ENCODE data around the gene CD93. TPM values are rescaled to one million over a fixed set of nuclear protein-coding genes. Genes with fewer than 3 reads are reported as not detected.

Gene CD93
- total and polyA plus RNA-seq, 12 donors, result 12.7 to 85.0 (median 35.2) TPM

- H3K27ac ChIP-seq, result no peak overlapping the region
- 86% methylated on average over 4 of the region's 4 CpGs for WGBS, 2 donors
- TF ChIP-seq CTCF (IDR thresholded peaks at IDR 0.05), result no peak
- intact Hi-C loops (cut with DNase I), result loop anchor here in 1 of 10 donors (10.0 kb wide), 1 partner anchor 53 kb away; no protein-coding TSS in a partner anchor
- no peaks in the 10 kb centered on the region for H3K36me3 ChIP-seq
- H3K27me3 ChIP-seq, result no peaks in the 10 kb centered on the region
- DNase-seq (no peak), ATAC-seq (no peak)
- peaks cover 0 to 20% (median 0%) of the 10 kb centered on the region in 9 donors for H3K4me1 ChIP-seq
- no peak overlapping the region for H3K4me3 ChIP-seq
- no peaks in the 10 kb centered on the region for H3K9me3 ChIP-seq
These were observed 14.1 kb downstream of the CD93 start for GRCh38 chr20:23071996-23072395.

- Histone ChIP-seq H3K4me1 (peaks cover 0 to 16% (median 0%) of the 10 kb centered on the region in 9 donors), H3K9me3 (no peaks in the 10 kb centered on the region), H3K36me3 (no peaks in the 10 kb centered on the region), H3K27me3 (no peaks in the 10 kb centered on the region), H3K4me3 (no peak overlapping the region), H3K27ac (no peak overlapping the region)
- DNase-seq (no peak), ATAC-seq (no peak)
- intact Hi-C loops (cut with DNase I), result loop anchor here in 1 of 10 donors (10.0 kb wide), 1 partner anchor 53 kb away; no protein-coding TSS in a partner anchor
- 79 to 82% methylated on average over 3 of the region's 3 CpGs for WGBS, 2 donors
- TF ChIP-seq CTCF (IDR thresholded peaks at IDR 0.05), result no peak
These were observed 14.7 kb downstream of the CD93 start for GRCh38 chr20:23071398-23071797.

GRCh38 chr20:23069108-23069507, 17.0 kb downstream of the CD93 start:
- ATAC-seq, result no peak

GRCh38 chr20:23068283-23068682, 17.8 kb downstream of the CD93 start:
- DNase-seq (no peak), ATAC-seq (no peak)
- Histone ChIP-seq H3K4me1 (peaks cover 0 to 25% (median 8%) of the 10 kb centered on the region in 9 donors), H3K9me3 (no peaks in the 10 kb centered on the region), H3K27me3 (no peaks in the 10 kb centered on the region), H3K4me3 (no peak overlapping the region), H3K36me3 (no peaks in the 10 kb centered on the region), H3K27ac (no peak overlapping the region)
- TF ChIP-seq CTCF (IDR thresholded peaks at IDR 0.05), result no peak
- intact Hi-C loops (cut with DNase I), result loop anchor here in 1 of 10 donors (10.0 kb wide), 1 partner anchor 267 kb away; no protein-coding TSS in a partner anchor
- WGBS, 2 donors, result 96 to 100% methylated on average over 1 of the region's 1 CpG

More at GRCh38 chr20:23069108-23069507, 17.0 kb downstream of the CD93 start:
- Histone ChIP-seq H3K27ac (no peak overlapping the region), H3K9me3 (no peaks in the 10 kb centered on the region), H3K4me1 (peaks cover 0 to 16% (median under 1%) of the 10 kb centered on the region in 9 donors), H3K4me3 (no peak overlapping the region), H3K27me3 (no peaks in the 10 kb centered on the region), H3K36me3 (no peaks in the 10 kb centered on the region)
- WGBS, 2 donors, result 92 to 97% methylated on average over 2 of the region's 2 CpGs
- no peak for TF ChIP-seq CTCF (IDR thresholded peaks at IDR 0.05)
- intact Hi-C loops (cut with DNase I), result loop anchor here in 1 of 10 donors (10.0 kb wide), 1 partner anchor 266 kb away; no protein-coding TSS in a partner anchor
- DNase-seq, result no peak
